Parathyroid adenoma (tissue), 2 donors: ENCODE measurements around the gene GPC6.

Source experiments
- H2AFZ ChIP-seq: fragments of 300-600 bp; sonication (generic); one replicate; pipeline ENCODE4 v1.7.0; 2017; ENCODE audit warnings: antibody characterized with exemption, mild to moderate bottlenecking
- H3K27ac ChIP-seq: fragments of 300-600 bp; sonication (generic); one replicate; pipeline ENCODE4 v1.7.0; 2017
- H3K27me3 ChIP-seq: fragments of 300-600 bp; sonication (generic); one replicate; pipeline ENCODE4 v1.7.0; 2017; ENCODE audit warnings: low read length; ENCODE audit not compliant: control insufficient read depth, insufficient read depth
- H3K36me3 ChIP-seq: fragments of 300-600 bp; sonication (generic); one replicate; pipeline ENCODE4 v1.7.0; 2017; ENCODE audit warnings: low read length; ENCODE audit not compliant: control insufficient read depth, insufficient read depth
- H3K4me1 ChIP-seq: fragments of 300-600 bp; sonication (generic); one replicate; pipeline ENCODE4 v1.7.0; 2017; ENCODE audit warnings: control low read depth
- H3K4me2 ChIP-seq: fragments of 300-600 bp; sonication (generic); one replicate; pipeline ENCODE4 v1.7.0; 2017; ENCODE audit warnings: low read length
- H3K4me3 ChIP-seq: fragments of 300-600 bp; sonication (generic); one replicate; pipeline ENCODE4 v1.7.0; 2017; ENCODE audit warnings: low read depth, low read length
- H3K79me2 ChIP-seq: fragments of 300-600 bp; sonication (generic); one replicate; pipeline ENCODE4 v1.7.0; 2017; ENCODE audit warnings: control low read depth
- H3K9ac ChIP-seq: fragments of 300-600 bp; sonication (generic); one replicate; pipeline ENCODE4 v1.7.0; 2017; ENCODE audit warnings: mild to moderate bottlenecking
- H3K9me3 ChIP-seq: fragments of 300-600 bp; sonication (generic); one replicate; pipeline ENCODE4 v1.7.0; 2017; ENCODE audit warnings: low read length; ENCODE audit not compliant: control insufficient read depth
- CTCF ChIP-seq: fragments of 300-600 bp; sonication (generic); IDR thresholded peaks from one replicate; pipeline ENCODE4 v1.7.0; 2017; ENCODE audit warnings: antibody characterized with exemption, mild to moderate bottlenecking
- donor health status: primary hyperparathyroidism.

GPC6 gene

GRCh38 chr13:93539914-93540313, 313.3 kb downstream of the GPC6 start:
- Histone ChIP-seq H3K4me2 (no peak overlapping the region), H3K4me1 (no peaks in the 10 kb centered on the region), H3K27me3 (no peaks in the 10 kb centered on the region), H3K36me3 (no peaks in the 10 kb centered on the region), H2AFZ (no peak overlapping the region), H3K4me3 (no peak overlapping the region), H3K79me2 (no peaks in the 10 kb centered on the region), H3K27ac (no peak overlapping the region), H3K9me3 (no peaks in the 10 kb centered on the region), H3K9ac (no peak overlapping the region)
- TF ChIP-seq CTCF, result no peak

GRCh38 chr13:93547886-93548285, 321.3 kb downstream of the GPC6 start:
- Histone ChIP-seq H3K79me2 (no peaks in the 10 kb centered on the region), H3K36me3 (no peaks in the 10 kb centered on the region), H3K27me3 (no peaks in the 10 kb centered on the region), H3K4me2 (no peak overlapping the region), H3K4me1 (no peaks in the 10 kb centered on the region), H2AFZ (no peak overlapping the region), H3K9ac (no peak overlapping the region), H3K27ac (no peak overlapping the region), H3K4me3 (no peak overlapping the region), H3K9me3 (no peaks in the 10 kb centered on the region)
- no peak for TF ChIP-seq CTCF

- TF ChIP-seq CTCF, result no peak
- Histone ChIP-seq H3K9me3 (no peaks in the 10 kb centered on the region), H3K9ac (no peak overlapping the region), H3K27ac (no peak overlapping the region), H3K4me2 (no peak overlapping the region), H3K27me3 (no peaks in the 10 kb centered on the region), H3K79me2 (no peaks in the 10 kb centered on the region), H3K4me3 (no peak overlapping the region), H3K4me1 (no peaks in the 10 kb centered on the region), H3K36me3 (no peaks in the 10 kb centered on the region), H2AFZ (no peak overlapping the region)
These were observed 322.9 kb downstream of the GPC6 start for GRCh38 chr13:93549326-93550005.

GRCh38 chr13:93550236-93550635, 323.6 kb downstream of the GPC6 start:
- no peak for TF ChIP-seq CTCF
- Histone ChIP-seq H3K79me2 (no peaks in the 10 kb centered on the region), H3K4me2 (no peak overlapping the region), H3K9me3 (no peaks in the 10 kb centered on the region), H3K27ac (no peak overlapping the region), H3K27me3 (no peaks in the 10 kb centered on the region), H2AFZ (no peak overlapping the region), H3K9ac (no peak overlapping the region), H3K4me3 (no peak overlapping the region), H3K36me3 (no peaks in the 10 kb centered on the region), H3K4me1 (no peaks in the 10 kb centered on the region)

GRCh38 chr13:93552596-93552995, 326.0 kb downstream of the GPC6 start:
- no peaks in the 10 kb centered on the region for H3K27me3 ChIP-seq
- H3K36me3 ChIP-seq, result no peaks in the 10 kb centered on the region
- no peak for TF ChIP-seq CTCF
- H3K4me1 ChIP-seq, result no peaks in the 10 kb centered on the region
- no peak overlapping the region for H3K9ac ChIP-seq
- H3K4me2 ChIP-seq, result no peak overlapping the region
- H3K4me3 ChIP-seq, result no peak overlapping the region
- H3K79me2 ChIP-seq, result no peaks in the 10 kb centered on the region
- H3K9me3 ChIP-seq, result no peaks in the 10 kb centered on the region
- H2AFZ ChIP-seq, result no peak overlapping the region
- no peak overlapping the region for H3K27ac ChIP-seq
